Left hindlimb (tissue), 1 donor: ENCODE results near the gene TBC1D10A.

Source experiments
- DNase-seq: peaks from one replicate; pipeline ENCODE4 v3.0.0-alpha.2; 2018

The TBC1D10A gene

GRCh38 chr22:30326706-30327362, at the start of gene TBC1D10A:
Gene TBC1D10A, minus strand, starts transcription at chr22:30326941. Its CDS starts 60 bp downstream, at chr22:30326881.
- DNase-seq, result peak; percentile 92

- DNase-seq, result no peak
Observed at GRCh38 chr22:30375312-30375849, 48.6 kb upstream of the TBC1D10A start.

- DNase-seq, result no peak
Observed at GRCh38 chr22:30373331-30374325, 46.9 kb upstream of the TBC1D10A start.

- no peak for DNase-seq
Observed at GRCh38 chr22:30372915-30373314, 46.2 kb upstream of the TBC1D10A start.

- no peak for DNase-seq
Observed at GRCh38 chr22:30371981-30372380, 45.2 kb upstream of the TBC1D10A start.

- no peak for DNase-seq
Observed at GRCh38 chr22:30371321-30371720, 44.6 kb upstream of the TBC1D10A start.

GRCh38 chr22:30370641-30371230, 44.0 kb upstream of the TBC1D10A start:
- DNase-seq, result no peak

GRCh38 chr22:30368420-30368819, 41.7 kb upstream of the TBC1D10A start:
- no peak for DNase-seq

GRCh38 chr22:30365891-30366290, 39.1 kb upstream of the TBC1D10A start:
- no peak for DNase-seq

GRCh38 chr22:30362651-30363281, 36.0 kb upstream of the TBC1D10A start:
- no peak for DNase-seq

- DNase-seq, result no peak
Observed at GRCh38 chr22:30361916-30362650, 35.3 kb upstream of the TBC1D10A start.

- DNase-seq, result no peak
Observed at GRCh38 chr22:30358541-30358940, 31.8 kb upstream of the TBC1D10A start.

- no peak for DNase-seq
Observed at GRCh38 chr22:30357650-30358215, 31.0 kb upstream of the TBC1D10A start.

- no peak for DNase-seq
Observed at GRCh38 chr22:30357236-30357570, 30.5 kb upstream of the TBC1D10A start.

GRCh38 chr22:30356449-30357235, 29.9 kb upstream of the TBC1D10A start, which contains the start of the genes CCDC157 and SF3A1:
Gene CCDC157, plus strand, starts transcription at chr22:30357007. Its CDS starts 8,994 bp downstream, at chr22:30366001.
Gene SF3A1, minus strand, starts transcription at chr22:30356894. Its CDS starts 102 bp downstream, at chr22:30356792.
- peak; percentile 91 for DNase-seq

- no peak for DNase-seq
Observed at GRCh38 chr22:30354644-30355043, 27.9 kb upstream of the TBC1D10A start.

GRCh38 chr22:30351226-30351625, 24.5 kb upstream of the TBC1D10A start:
- no peak for DNase-seq

GRCh38 chr22:30348809-30349208, 22.1 kb upstream of the TBC1D10A start:
- DNase-seq, result no peak

- no peak for DNase-seq
Observed at GRCh38 chr22:30348404-30348803, 21.7 kb upstream of the TBC1D10A start.

- DNase-seq, result no peak
Observed at GRCh38 chr22:30347255-30347892, 20.6 kb upstream of the TBC1D10A start.
